Activated CD8-positive, alpha-beta memory T cell treated with anti-CD3 and anti-CD28 coated beads for 1 hour (primary cell): ENCODE data around the gene PITX3.

Experiments used
- DNase-seq, 2 donors: peaks; one replicate each; pipeline ENCODE4 v3.0.0-alpha.2; 2020; ENCODE audit warnings: low read depth in 1 of 2; ENCODE audit errors: extremely low read depth in 1 of 2

The PITX3 gene

GRCh38 chr10:102185811-102186527 lies 55.3 kb downstream of the PITX3 start:
- DNase-seq: no peak

- DNase-seq: no peak
Measured at GRCh38 chr10:102185272-102185671, 56.0 kb downstream of the PITX3 start.

GRCh38 chr10:102184606-102185005 lies 56.7 kb downstream of the PITX3 start:
- DNase-seq: no peak
